ENCODE measurements around the gene ANKRD45.
"Not testable (repeated sequence)": the region's sequence is repeated elsewhere in the genome, so short reads cannot be mapped to it uniquely, and the experiment has no call there.

ANKRD45 gene, protein sequence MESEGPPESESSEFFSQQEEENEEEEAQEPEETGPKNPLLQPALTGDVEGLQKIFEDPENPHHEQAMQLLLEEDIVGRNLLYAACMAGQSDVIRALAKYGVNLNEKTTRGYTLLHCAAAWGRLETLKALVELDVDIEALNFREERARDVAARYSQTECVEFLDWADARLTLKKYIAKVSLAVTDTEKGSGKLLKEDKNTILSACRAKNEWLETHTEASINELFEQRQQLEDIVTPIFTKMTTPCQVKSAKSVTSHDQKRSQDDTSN

GRCh38 chr1:173669491-173669941 is at the start of gene ANKRD45:
ANKRD45 (minus strand) TSS chr1:173669851; CDS start chr1:173659418, 10,433 bp downstream.
- Histone ChIP-seq H3K27me3 (ENCODE audit: control insufficient read depth in 5 of 5, insufficient read depth in 4 of 5, low read length in 5 of 5) (peaks cover 4 to 17% (median 9%) of the 10 kb centered on the region in 5 donors), H3K36me3 (ENCODE audit: control insufficient read depth in 5 of 5, insufficient read depth in 5 of 5, low read length in 5 of 5) (no peaks in the 10 kb centered on the region), H3K9ac (ENCODE audit: low read length in 5 of 5) (peak within 1 kb of the TSS in 1 of 5 donors; percentile 41), H3K9me3 (ENCODE audit: control insufficient read depth in 5 of 5, low read length in 5 of 5) (no peaks in the 10 kb centered on the region), H3K27ac (ENCODE audit: low read depth, low read length) (no peak within 1 kb of the TSS), H3K4me3 (ENCODE audit: low read depth in 1 of 5, low read length in 5 of 5) (peak within 1 kb of the TSS; percentile 25 to 63 (median 51)), H3K4me1 (ENCODE audit: control insufficient read depth in 5 of 5, insufficient read depth in 5 of 5, low read length in 5 of 5) (peaks cover 0 to 9% (median 7%) of the 10 kb centered on the region in 5 donors)

- Histone ChIP-seq H3K9ac (ENCODE audit: low read length in 5 of 5) (peak overlapping the region in 2 of 5 donors; percentile 7 to 27), H3K36me3 (ENCODE audit: control insufficient read depth in 5 of 5, insufficient read depth in 5 of 5, low read length in 5 of 5) (peaks cover 2 to 8% (median 6%) of the 10 kb centered on the region in 5 donors), H3K27me3 (ENCODE audit: control insufficient read depth in 5 of 5, insufficient read depth in 4 of 5, low read length in 5 of 5) (peaks cover 0 to under 1% (median 0%) of the 10 kb centered on the region in 5 donors), H3K27ac (ENCODE audit: low read depth, low read length) (no peak overlapping the region), H3K4me3 (ENCODE audit: low read depth in 1 of 5, low read length in 5 of 5) (no peak overlapping the region), H3K4me1 (ENCODE audit: control insufficient read depth in 5 of 5, insufficient read depth in 5 of 5, low read length in 5 of 5) (peaks cover 2 to 29% (median 21%) of the 10 kb centered on the region in 5 donors), H3K9me3 (ENCODE audit: control insufficient read depth in 5 of 5, low read length in 5 of 5) (no peaks in the 10 kb centered on the region)
These were observed 47.6 kb upstream of the ANKRD45 start for GRCh38 chr1:173717238-173717637.

GRCh38 chr1:173715538-173715844 is 45.8 kb upstream of the ANKRD45 start:
- Histone ChIP-seq H3K4me1 (ENCODE audit: control insufficient read depth in 5 of 5, insufficient read depth in 5 of 5, low read length in 5 of 5) (peaks cover 2 to 29% (median 21%) of the 10 kb centered on the region in 5 donors), H3K9me3 (ENCODE audit: control insufficient read depth in 5 of 5, low read length in 5 of 5) (no peaks in the 10 kb centered on the region), H3K27me3 (ENCODE audit: control insufficient read depth in 5 of 5, insufficient read depth in 4 of 5, low read length in 5 of 5) (peaks cover 0 to 4% (median 2%) of the 10 kb centered on the region in 5 donors), H3K4me3 (ENCODE audit: low read depth in 1 of 5, low read length in 5 of 5) (peak overlapping the region; percentile 86 to 98 (median 95)), H3K9ac (ENCODE audit: low read length in 5 of 5) (peak overlapping the region; percentile 88 to 100 (median 98)), H3K27ac (ENCODE audit: low read depth, low read length) (peak overlapping the region; percentile 84), H3K36me3 (ENCODE audit: control insufficient read depth in 5 of 5, insufficient read depth in 5 of 5, low read length in 5 of 5) (peaks cover 0 to 4% (median 3%) of the 10 kb centered on the region in 5 donors)

GRCh38 chr1:173714759-173715537 is 45.3 kb upstream of the ANKRD45 start, which contains the start of gene KLHL20:
KLHL20 (plus strand) TSS chr1:173714981; CDS start chr1:173716044, 1,063 bp downstream.
- Histone ChIP-seq H3K4me3 (ENCODE audit: low read depth in 1 of 5, low read length in 5 of 5) (peak within 1 kb of the TSS; percentile 86 to 98 (median 95)), H3K4me1 (ENCODE audit: control insufficient read depth in 5 of 5, insufficient read depth in 5 of 5, low read length in 5 of 5) (peaks cover 2 to 29% (median 21%) of the 10 kb centered on the region in 5 donors), H3K9me3 (ENCODE audit: control insufficient read depth in 5 of 5, low read length in 5 of 5) (no peaks in the 10 kb centered on the region), H3K36me3 (ENCODE audit: control insufficient read depth in 5 of 5, insufficient read depth in 5 of 5, low read length in 5 of 5) (peaks cover 0 to 4% (median 3%) of the 10 kb centered on the region in 5 donors), H3K27me3 (ENCODE audit: control insufficient read depth in 5 of 5, insufficient read depth in 4 of 5, low read length in 5 of 5) (peaks cover 0 to 9% (median 2%) of the 10 kb centered on the region in 5 donors), H3K9ac (ENCODE audit: low read length in 5 of 5) (peak within 1 kb of the TSS; percentile 88 to 100 (median 98)), H3K27ac (ENCODE audit: low read depth, low read length) (peak within 1 kb of the TSS; percentile 84)

DNA sequence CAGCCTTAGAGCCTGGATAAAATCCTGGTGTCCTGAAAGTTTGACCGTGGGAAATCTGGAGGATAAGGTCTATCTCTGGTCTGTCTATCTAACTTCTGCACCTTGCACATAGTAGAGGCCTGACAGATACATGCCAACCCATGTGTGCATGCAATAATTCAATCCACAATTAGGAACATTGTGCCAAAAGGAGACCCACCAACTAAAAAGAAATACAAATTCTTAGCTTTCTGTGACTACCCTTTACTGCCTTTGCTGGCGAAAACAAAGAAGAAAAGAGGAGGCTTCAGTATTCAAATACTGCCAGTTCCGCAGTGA is 44.7 kb upstream of the ANKRD45 start:
- Histone ChIP-seq H3K4me1 (ENCODE audit: control insufficient read depth in 5 of 5, insufficient read depth in 5 of 5, low read length in 5 of 5) (peaks cover 2 to 29% (median 21%) of the 10 kb centered on the region in 5 donors), H3K9ac (ENCODE audit: low read length in 5 of 5) (peak overlapping the region in 4 of 5 donors; percentile 33 to 100 (median 94)), H3K27ac (ENCODE audit: low read depth, low read length) (peak overlapping the region; percentile 84), H3K27me3 (ENCODE audit: control insufficient read depth in 5 of 5, insufficient read depth in 4 of 5, low read length in 5 of 5) (peaks cover 0 to 15% (median 3%) of the 10 kb centered on the region in 5 donors), H3K9me3 (ENCODE audit: control insufficient read depth in 5 of 5, low read length in 5 of 5) (no peaks in the 10 kb centered on the region), H3K36me3 (ENCODE audit: control insufficient read depth in 5 of 5, insufficient read depth in 5 of 5, low read length in 5 of 5) (peaks cover 0 to 4% (median 3%) of the 10 kb centered on the region in 5 donors), H3K4me3 (ENCODE audit: low read depth in 1 of 5, low read length in 5 of 5) (peak overlapping the region; percentile 86 to 98 (median 95))

DNA sequence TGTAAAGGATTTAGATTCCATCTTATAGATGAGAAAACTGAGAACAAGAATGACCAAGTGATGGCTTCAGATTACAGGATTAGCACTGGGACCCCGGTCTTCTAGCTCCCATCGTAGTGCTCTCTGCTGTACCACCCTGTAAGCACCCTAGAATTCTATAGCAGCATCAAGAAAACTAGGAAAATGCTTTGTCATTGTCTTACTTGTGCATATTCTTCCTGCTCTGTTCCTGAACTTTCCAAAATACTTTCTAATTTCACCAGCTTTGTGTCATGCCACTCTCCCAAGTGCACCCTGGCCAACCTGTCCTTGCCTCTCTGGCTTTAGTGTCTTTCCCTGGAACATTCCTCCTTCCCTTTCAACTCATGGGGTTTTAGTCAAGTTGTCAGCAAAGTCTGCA is 39.1 kb upstream of the ANKRD45 start:
- no peaks in the 10 kb centered on the region for H3K36me3 ChIP-seq (ENCODE audit: control insufficient read depth in 5 of 5, insufficient read depth in 5 of 5, low read length in 5 of 5)
- H3K4me3 ChIP-seq (ENCODE audit: low read depth in 1 of 5, low read length in 5 of 5), result no peak overlapping the region
- peaks cover 0 to 19% (median 3%) of the 10 kb centered on the region in 5 donors for H3K27me3 ChIP-seq (ENCODE audit: control insufficient read depth in 5 of 5, insufficient read depth in 4 of 5, low read length in 5 of 5)
- H3K27ac ChIP-seq (ENCODE audit: low read depth, low read length), result no peak overlapping the region
- no peak overlapping the region for H3K9ac ChIP-seq (ENCODE audit: low read length in 5 of 5)
- H3K4me1 ChIP-seq (ENCODE audit: control insufficient read depth in 5 of 5, insufficient read depth in 5 of 5, low read length in 5 of 5), result no peaks in the 10 kb centered on the region
- no peaks in the 10 kb centered on the region for H3K9me3 ChIP-seq (ENCODE audit: control insufficient read depth in 5 of 5, low read length in 5 of 5)

DNA sequence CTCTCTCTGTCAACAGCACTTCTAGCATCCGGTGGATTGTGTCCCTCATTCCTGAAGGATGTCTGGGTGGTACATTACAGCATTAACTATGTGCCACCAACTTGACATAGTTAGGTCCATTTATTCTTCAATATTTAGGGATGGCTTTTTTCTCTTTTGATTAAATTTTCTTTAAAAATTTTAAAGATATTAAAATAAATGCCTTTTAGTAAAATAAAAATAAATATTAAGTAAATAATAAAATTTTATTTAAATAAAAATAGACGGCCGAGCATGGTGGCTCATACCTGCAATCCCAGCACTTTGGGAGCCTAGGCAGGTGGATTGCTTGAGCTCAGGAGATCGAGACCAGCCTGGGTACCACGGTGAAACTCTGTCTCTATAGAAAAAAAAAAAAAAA is 35.5 kb upstream of the ANKRD45 start:
- Histone ChIP-seq H3K27ac (ENCODE audit: low read depth, low read length) (no peak overlapping the region), H3K27me3 (ENCODE audit: control insufficient read depth in 5 of 5, insufficient read depth in 4 of 5, low read length in 5 of 5) (peaks cover 0 to 11% (median 0%) of the 10 kb centered on the region in 5 donors), H3K9ac (ENCODE audit: low read length in 5 of 5) (no peak overlapping the region), H3K4me1 (ENCODE audit: control insufficient read depth in 5 of 5, insufficient read depth in 5 of 5, low read length in 5 of 5) (no peaks in the 10 kb centered on the region), H3K36me3 (ENCODE audit: control insufficient read depth in 5 of 5, insufficient read depth in 5 of 5, low read length in 5 of 5) (no peaks in the 10 kb centered on the region), H3K4me3 (ENCODE audit: low read depth in 1 of 5, low read length in 5 of 5) (no peak overlapping the region), H3K9me3 (ENCODE audit: control insufficient read depth in 5 of 5, low read length in 5 of 5) (no peaks in the 10 kb centered on the region)

- Histone ChIP-seq H3K36me3 (ENCODE audit: control insufficient read depth in 5 of 5, insufficient read depth in 5 of 5, low read length in 5 of 5) (no peaks in the 10 kb centered on the region), H3K9me3 (ENCODE audit: control insufficient read depth in 5 of 5, low read length in 5 of 5) (no peaks in the 10 kb centered on the region), H3K4me1 (ENCODE audit: control insufficient read depth in 5 of 5, insufficient read depth in 5 of 5, low read length in 5 of 5) (no peaks in the 10 kb centered on the region)
These were observed 33.1 kb upstream of the ANKRD45 start for GRCh38 chr1:173702736-173703135.

DNA sequence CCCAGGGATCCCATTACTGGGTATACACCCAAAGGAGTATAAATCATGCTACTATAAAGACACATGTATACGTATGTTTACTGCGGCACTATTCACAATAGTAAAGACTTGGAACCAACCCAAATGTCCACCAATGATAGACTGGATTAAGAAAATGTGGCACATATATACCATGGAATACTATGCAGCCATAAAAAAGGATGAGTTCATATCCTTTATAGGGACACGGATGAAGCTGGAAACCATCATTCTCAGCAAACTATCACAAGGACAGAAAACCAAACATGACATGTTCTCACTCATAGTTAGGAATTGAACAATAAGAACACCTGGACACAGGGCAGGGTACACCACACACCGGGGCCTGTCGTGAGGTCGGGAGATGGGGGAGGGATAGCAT is 31.6 kb upstream of the ANKRD45 start:
- not testable (repeated sequence) for H3K27ac ChIP-seq (ENCODE audit: low read depth, low read length); H3K9ac ChIP-seq (ENCODE audit: low read length in 5 of 5); H3K9me3 ChIP-seq (ENCODE audit: control insufficient read depth in 5 of 5, low read length in 5 of 5); H3K4me1 ChIP-seq (ENCODE audit: control insufficient read depth in 5 of 5, insufficient read depth in 5 of 5, low read length in 5 of 5); H3K4me3 ChIP-seq (ENCODE audit: low read depth in 1 of 5, low read length in 5 of 5); H3K27me3 ChIP-seq (ENCODE audit: control insufficient read depth in 5 of 5, insufficient read depth in 4 of 5, low read length in 5 of 5); H3K36me3 ChIP-seq (ENCODE audit: control insufficient read depth in 5 of 5, insufficient read depth in 5 of 5, low read length in 5 of 5)

More at GRCh38 chr1:173702736-173703135, 33.1 kb upstream of the ANKRD45 start:
- Histone ChIP-seq H3K27me3 (ENCODE audit: control insufficient read depth in 5 of 5, insufficient read depth in 4 of 5, low read length in 5 of 5) (no peaks in the 10 kb centered on the region), H3K9ac (ENCODE audit: low read length in 5 of 5) (no peak overlapping the region), H3K27ac (ENCODE audit: low read depth, low read length) (no peak overlapping the region), H3K4me3 (ENCODE audit: low read depth in 1 of 5, low read length in 5 of 5) (no peak overlapping the region)

GRCh38 chr1:173693238-173693637 is 23.6 kb upstream of the ANKRD45 start:
- Histone ChIP-seq H3K4me3 (ENCODE audit: low read depth in 1 of 5, low read length in 5 of 5) (no peak overlapping the region), H3K9me3 (ENCODE audit: control insufficient read depth in 5 of 5, low read length in 5 of 5) (peaks cover 0 to 2% (median 0%) of the 10 kb centered on the region in 5 donors), H3K36me3 (ENCODE audit: control insufficient read depth in 5 of 5, insufficient read depth in 5 of 5, low read length in 5 of 5) (no peaks in the 10 kb centered on the region), H3K27me3 (ENCODE audit: control insufficient read depth in 5 of 5, insufficient read depth in 4 of 5, low read length in 5 of 5) (no peaks in the 10 kb centered on the region), H3K27ac (ENCODE audit: low read depth, low read length) (no peak overlapping the region), H3K4me1 (ENCODE audit: control insufficient read depth in 5 of 5, insufficient read depth in 5 of 5, low read length in 5 of 5) (no peaks in the 10 kb centered on the region), H3K9ac (ENCODE audit: low read length in 5 of 5) (no peak overlapping the region)

All from subcutaneous abdominal adipose tissue (tissue), 5 donors.